CD4-positive, alpha-beta T cell (primary cell): ENCODE results near the gene GSDME. TPM values are rescaled to one million over a fixed set of nuclear protein-coding genes. Genes with fewer than 3 reads are reported as not detected.

Experiments used
- ATAC-seq: fragments of 200-7000 bp; cut with Tn5 transposase; one replicate; pipeline ENCODE4 v1.10.0; 2022; ENCODE audit warnings: mild to moderate bottlenecking; ENCODE audit not compliant: poor library complexity
- CTCF ChIA-PET: fragments of 350-600 bp; sonication (Branson Sonifier 250); formaldehyde crosslinking; loops from one replicate; lab custom pipeline; 2021; ENCODE audit warnings: antibody characterized with exemption, inconsistent platforms; lab: Charles Lee
- POLR2A ChIA-PET: fragments of 350-600 bp; sonication (Branson Sonifier 250); formaldehyde crosslinking; loops from one replicate; lab custom pipeline; 2021; ENCODE audit warnings: antibody characterized with exemption, inconsistent platforms; lab: Charles Lee
- DNase-seq, 14 experiments: peaks; one replicate each; pipeline ENCODE4 v3.0.0-alpha.2; 2013 to 2020; ENCODE audit warnings: mixed read lengths in 2 of 14
- H3K27ac ChIP-seq, 2 donors: one replicate each; pipeline versions ENCODE4 v1.5.1 to v1.7.0; 2013; ENCODE audit warnings: low read length in 2 of 2, low read depth in 1 of 2, mild to moderate bottlenecking in 1 of 2
- H3K27me3 ChIP-seq, 2 experiments: 1 replicate in 1 of 2; 2 replicates in 1 of 2; pipeline versions ENCODE4 v1.6.1 to v1.7.0; 2013; ENCODE audit warnings: low read length in 2 of 2, control low read depth in 1 of 2, mild to moderate bottlenecking in 1 of 2, moderate library complexity in 1 of 2; ENCODE audit not compliant: insufficient read depth in 2 of 2, control insufficient read depth in 1 of 2
- H3K36me3 ChIP-seq: one replicate; pipeline ENCODE4 v1.6.1; 2013; ENCODE audit warnings: low read length, control low read depth; ENCODE audit not compliant: insufficient read depth
- H3K4me1 ChIP-seq: one replicate; pipeline ENCODE4 v1.6.1; 2013; ENCODE audit warnings: low read length, control low read depth; ENCODE audit not compliant: insufficient read depth
- H3K4me3 ChIP-seq: one replicate; pipeline ENCODE4 v1.5.1; 2013; ENCODE audit warnings: mild to moderate bottlenecking, low read length, moderate library complexity
- H3K9me3 ChIP-seq, 2 experiments: 1 replicate in 1 of 2; 2 replicates in 1 of 2; pipeline versions ENCODE4 v1.6.1 to v1.7.0; 2013; ENCODE audit warnings: low read length in 2 of 2, mild to moderate bottlenecking in 2 of 2, control low read depth in 1 of 2, moderate library complexity in 1 of 2; ENCODE audit not compliant: control insufficient read depth in 1 of 2, insufficient read depth in 1 of 2
- H3K27ac Mint-ChIP-seq: one replicate; pipeline ENCODE4 v1.8.0; 2020; ENCODE audit warnings: mixed read lengths
- H3K27me3 Mint-ChIP-seq: one replicate; pipeline ENCODE4 v1.8.0; 2021; ENCODE audit warnings: mixed read lengths
- H3K36me3 Mint-ChIP-seq: one replicate; pipeline ENCODE4 v1.8.0; 2021; ENCODE audit warnings: low read depth, mixed read lengths
- H3K4me1 Mint-ChIP-seq: one replicate; pipeline ENCODE4 v1.8.0; 2021; ENCODE audit warnings: low read depth, mixed read lengths
- H3K4me3 Mint-ChIP-seq: one replicate; pipeline ENCODE4 v1.8.0; 2020; ENCODE audit warnings: mild to moderate bottlenecking, mixed read lengths
- H3K9me3 Mint-ChIP-seq: one replicate; pipeline ENCODE4 v1.8.0; 2020; ENCODE audit warnings: mixed read lengths
- CTCF ChIP-seq: fragments of 200-600 bp; IDR thresholded peaks from one replicate; pipeline ENCODE4 v1.8.0; 2022; ENCODE audit warnings: antibody characterized with exemption, mild to moderate bottlenecking
- intact Hi-C, 2 experiments: fragments of 100-400 bp; cut with DNase I in 1 of 2; cut with micrococcal nuclease in 1 of 2; formaldehyde crosslinking; loops; one replicate each; pipeline versions ENCODE4 v1.15.1 to v1.9.0; 2023 to 2025; cut with DNase I, micrococcal nuclease
- total RNA-seq, 174 experiments: library from RNA in 2 of 174; stranded (reverse) in 2 of 174; gene quantifications; one replicate each; pipeline ENCODE4 v1.2.3 and lab custom pipeline; 2021 to 2026

The GSDME gene
- total RNA-seq, 2 experiments from 2014 or later, result 0.19 TPM; not detected in 1

GRCh38 chr7:24715171-24715570 is 42.1 kb downstream of the GSDME start:
- Mint-ChIP-seq H3K27ac (no peak overlapping the region), H3K4me3 (no peak overlapping the region), H3K36me3 (no peaks in the 10 kb centered on the region), H3K9me3 (no peaks in the 10 kb centered on the region), H3K27me3 (peaks cover 50% of the 10 kb centered on the region), H3K4me1 (no peaks in the 10 kb centered on the region)
- no peaks in the 10 kb centered on the region for H3K4me1 ChIP-seq
- no peak for DNase-seq
- H3K27me3 ChIP-seq, result peaks cover 0 to 10% of the 10 kb centered on the region in 2 experiments
- H3K36me3 ChIP-seq, result no peaks in the 10 kb centered on the region
- peaks cover 0 to 3% of the 10 kb centered on the region in 2 experiments for H3K9me3 ChIP-seq
- H3K4me3 ChIP-seq, result no peak overlapping the region
- POLR2A ChIA-PET, result no interaction called here
- CTCF ChIA-PET, result interaction anchor here (0.7 kb wide), 1 partner anchor 20 kb away, joined by 3 read pairs; no protein-coding TSS in a partner anchor
- H3K27ac ChIP-seq, result no peak overlapping the region
- no peak for TF ChIP-seq CTCF
- ATAC-seq, result no peak
- intact Hi-C loops, result no loop called here

GRCh38 chr7:24714676-24715010 is 42.6 kb downstream of the GSDME start:
- ATAC-seq (no peak), DNase-seq (no peak)
- Mint-ChIP-seq H3K4me3 (no peak overlapping the region), H3K27me3 (peaks cover 44% of the 10 kb centered on the region), H3K4me1 (no peaks in the 10 kb centered on the region), H3K9me3 (no peaks in the 10 kb centered on the region), H3K27ac (no peak overlapping the region), H3K36me3 (no peaks in the 10 kb centered on the region)
- ChIA-PET CTCF (interaction anchor here (0.7 kb wide), 1 partner anchor 20 kb away, joined by 3 read pairs; no protein-coding TSS in a partner anchor), POLR2A (no interaction called here)
- intact Hi-C loops, result no loop called here
- Histone ChIP-seq H3K4me3 (no peak overlapping the region), H3K9me3 (peaks cover 0 to 3% of the 10 kb centered on the region in 2 experiments), H3K4me1 (no peaks in the 10 kb centered on the region), H3K36me3 (no peaks in the 10 kb centered on the region), H3K27ac (no peak overlapping the region), H3K27me3 (peaks cover 0 to 10% of the 10 kb centered on the region in 2 experiments)
- TF ChIP-seq CTCF, result no peak

- H3K27ac Mint-ChIP-seq, result no peak overlapping the region
- H3K27ac ChIP-seq, result no peak overlapping the region
- H3K9me3 ChIP-seq, result peaks cover 0 to 3% of the 10 kb centered on the region in 2 experiments
- no peak for TF ChIP-seq CTCF
- intact Hi-C loops, result no loop called here
- no peak overlapping the region for H3K4me3 ChIP-seq
- H3K4me1 ChIP-seq, result no peaks in the 10 kb centered on the region
- CTCF ChIA-PET, result no interaction called here
- H3K27me3 ChIP-seq, result peaks cover 0 to 10% of the 10 kb centered on the region in 2 experiments
- DNase-seq (no peak), ATAC-seq (no peak)
- H3K36me3 ChIP-seq, result no peaks in the 10 kb centered on the region
- H3K4me1 Mint-ChIP-seq, result no peaks in the 10 kb centered on the region
- H3K4me3 Mint-ChIP-seq, result no peak overlapping the region
- no peaks in the 10 kb centered on the region for H3K9me3 Mint-ChIP-seq
- POLR2A ChIA-PET, result no interaction called here
- H3K27me3 Mint-ChIP-seq, result peaks cover 40% of the 10 kb centered on the region
- no peaks in the 10 kb centered on the region for H3K36me3 Mint-ChIP-seq
These were observed 43.2 kb downstream of the GSDME start for GRCh38 chr7:24713850-24714675.
